H9 (cell line): Measurements from ENCODE around the gene RHOB. TPM values are rescaled to one million over a fixed set of nuclear protein-coding genes. Genes with fewer than 3 reads are reported as not detected.

Experiments
- DNase-seq: peaks from one replicate; pipeline ENCODE4 v3.0.0-alpha.2; 2017
- H2AFZ ChIP-seq: one replicate; pipeline ENCODE4 v1.6.1; 2013; ENCODE audit warnings: mild to moderate bottlenecking, low read length, control low read depth, moderate library complexity
- H2AK5ac ChIP-seq: 2 replicates; pipeline ENCODE4 v1.6.1; 2013; ENCODE audit warnings: low read length, control low read depth, mixed read lengths; ENCODE audit not compliant: insufficient read length
- H2BK120ac ChIP-seq: one replicate; pipeline ENCODE4 v1.6.1; 2013; ENCODE audit warnings: low read depth, mild to moderate bottlenecking, low read length, control low read depth, inconsistent platforms; ENCODE audit not compliant: poor library complexity, severe bottlenecking
- H2BK12ac ChIP-seq: 2 replicates; pipeline ENCODE4 v1.6.1; 2013; ENCODE audit warnings: low read length, control low read depth, mixed read lengths, low read depth; ENCODE audit not compliant: insufficient read length
- H2BK15ac ChIP-seq: 2 replicates; pipeline ENCODE4 v1.6.1; 2013; ENCODE audit warnings: low read depth, low read length, control low read depth
- H2BK20ac ChIP-seq: one replicate; pipeline ENCODE4 v1.6.1; 2013; ENCODE audit warnings: low read depth, mild to moderate bottlenecking, low read length, control low read depth, inconsistent platforms; ENCODE audit not compliant: poor library complexity, severe bottlenecking
- H2BK5ac ChIP-seq: 2 replicates; pipeline ENCODE4 v1.6.1; 2013; ENCODE audit warnings: low read length, control low read depth, mixed read lengths; ENCODE audit not compliant: insufficient read length
- H3K14ac ChIP-seq: 2 replicates; pipeline ENCODE4 v1.6.1; 2013; ENCODE audit warnings: low read length, control low read depth; ENCODE audit not compliant: insufficient read depth
- H3K18ac ChIP-seq: 2 replicates; pipeline ENCODE4 v1.6.1; 2013; ENCODE audit warnings: low read depth, mild to moderate bottlenecking, mixed read lengths, low read length, control low read depth; ENCODE audit not compliant: insufficient read length
- H3K23ac ChIP-seq: 2 replicates; pipeline ENCODE4 v1.6.1; 2013; ENCODE audit warnings: low read length, control low read depth, mixed read lengths, low read depth; ENCODE audit not compliant: insufficient read length
- H3K23me2 ChIP-seq: 2 replicates; pipeline ENCODE4 v1.6.1; 2013; ENCODE audit warnings: low read depth, mild to moderate bottlenecking, mixed read lengths, low read length, control low read depth; ENCODE audit not compliant: insufficient read length, poor library complexity, severe bottlenecking
- H3K27ac ChIP-seq: 2 replicates; pipeline ENCODE4 v1.5.1; 2013; ENCODE audit warnings: low read length, control low read depth, mixed read lengths, low read depth; ENCODE audit not compliant: insufficient read length
- H3K27me3 ChIP-seq: 2 replicates; pipeline ENCODE4 v1.6.1; 2013; ENCODE audit warnings: low read length, control low read depth, inconsistent platforms; ENCODE audit not compliant: insufficient read depth
- H3K4ac ChIP-seq: 2 replicates; pipeline ENCODE4 v1.6.1; 2013; ENCODE audit warnings: low read depth, mild to moderate bottlenecking, control low read depth, inconsistent platforms, low read length, moderate library complexity
- H3K4me1 ChIP-seq: 2 replicates; pipeline ENCODE4 v1.6.1; 2013; ENCODE audit warnings: low read length, control low read depth, inconsistent platforms; ENCODE audit not compliant: insufficient read depth
- H3K4me2 ChIP-seq: 2 replicates; pipeline ENCODE4 v1.6.1; 2013; ENCODE audit warnings: low read length, control low read depth, mixed read lengths; ENCODE audit not compliant: insufficient read length, insufficient read depth
- H3K56ac ChIP-seq: 2 replicates; pipeline ENCODE4 v1.6.1; 2013; ENCODE audit warnings: low read depth, mild to moderate bottlenecking, mixed read lengths, low read length, control low read depth; ENCODE audit not compliant: insufficient read length
- H3K79me1 ChIP-seq: 2 replicates; pipeline ENCODE4 v1.6.1; 2013; ENCODE audit warnings: low read depth, mild to moderate bottlenecking, moderate library complexity, low read length, control low read depth, inconsistent platforms; ENCODE audit not compliant: insufficient read depth, poor library complexity, severe bottlenecking
- H3K79me2 ChIP-seq: 2 replicates; pipeline ENCODE4 v1.6.1; 2013; ENCODE audit warnings: low read length, control low read depth, inconsistent platforms; ENCODE audit not compliant: insufficient read depth
- H3K9ac ChIP-seq: 2 replicates; pipeline ENCODE4 v1.6.1; 2013; ENCODE audit warnings: low read length, control low read depth, mixed read lengths; ENCODE audit not compliant: insufficient read length; ENCODE audit errors: extremely low read depth
- H3K9me3 ChIP-seq: one replicate; pipeline ENCODE4 v1.6.1; 2013; ENCODE audit warnings: low read depth, low read length, inconsistent platforms; ENCODE audit not compliant: control insufficient read depth
- H3T11ph ChIP-seq: one replicate; pipeline ENCODE4 v1.6.1; 2013; ENCODE audit warnings: mild to moderate bottlenecking, low read length, control low read depth, inconsistent platforms
- H4K20me1 ChIP-seq: one replicate; pipeline ENCODE4 v1.6.1; 2013; ENCODE audit not compliant: control insufficient read depth, insufficient read length, insufficient read depth
- H4K5ac ChIP-seq: 2 replicates; pipeline ENCODE4 v1.6.1; 2013; ENCODE audit warnings: low read depth, mild to moderate bottlenecking, mixed read lengths, low read length, control low read depth; ENCODE audit not compliant: insufficient read length
- H4K8ac ChIP-seq: replicated peaks from 2 replicates; pipeline ENCODE4 v1.6.1; 2013; ENCODE audit warnings: low read length, control low read depth, mixed read lengths, low read depth; ENCODE audit not compliant: insufficient read length
- H4K91ac ChIP-seq: 2 replicates; pipeline ENCODE4 v1.6.1; 2013; ENCODE audit warnings: low read depth, mild to moderate bottlenecking, moderate library complexity, mixed read lengths, low read length, control low read depth; ENCODE audit not compliant: insufficient read length
- H3K27ac Mint-ChIP-seq, 3 experiments: 2 replicates in 2 of 3; 3 replicates in 1 of 3; pipeline ENCODE4 v1.8.0; 2020 to 2021; ENCODE audit warnings: mixed read lengths in 3 of 3, mild to moderate bottlenecking in 1 of 3, moderate library complexity in 1 of 3
- H3K27me3 Mint-ChIP-seq: 2 replicates; pipeline ENCODE4 v1.8.0; 2021; ENCODE audit warnings: low read depth, mild to moderate bottlenecking, moderate library complexity, mixed read lengths
- H3K36me3 Mint-ChIP-seq, 3 experiments: 2 replicates in 2 of 3; 3 replicates in 1 of 3; pipeline ENCODE4 v1.8.0; 2020 to 2021; ENCODE audit warnings: low read depth in 3 of 3, mixed read lengths in 3 of 3; ENCODE audit not compliant: insufficient read depth in 1 of 3
- H3K4me1 Mint-ChIP-seq, 2 experiments: 2 replicates each; pipeline ENCODE4 v1.8.0; 2020; ENCODE audit warnings: mixed read lengths in 2 of 2
- H3K4me3 Mint-ChIP-seq, 2 experiments: 2 replicates in 1 of 2; 3 replicates in 1 of 2; pipeline ENCODE4 v1.8.0; 2020 to 2021; ENCODE audit warnings: mild to moderate bottlenecking in 2 of 2, mixed read lengths in 2 of 2, moderate library complexity in 1 of 2
- H3K9me3 Mint-ChIP-seq, 2 experiments: 2 replicates in 1 of 2; 3 replicates in 1 of 2; pipeline ENCODE4 v1.8.0; 2020; ENCODE audit warnings: mild to moderate bottlenecking in 2 of 2, mixed read lengths in 2 of 2, moderate library complexity in 1 of 2
- CTCF ChIP-seq: fragments of 200-600 bp; sonication (generic); conservative IDR thresholded peaks from 3 replicates; pipeline ENCODE4 v1.8.0; 2021; ENCODE audit warnings: antibody characterized with exemption, mild to moderate bottlenecking
- WGBS: extraction: QIAGEN DNeasy Blood & Tissue Kit; methylation state at CpG from one replicate; pipeline ENCODE4 v1.1.7; 2013; ENCODE audit warnings: missing lambda C conversion rate, low lambda C conversion rate, mixed read lengths; ENCODE audit not compliant: insufficient read length; ENCODE audit errors: extremely low coverage; 5-methylcytosine and 5-hydroxymethylcytosine counted together
- total RNA-seq: library from RNA; stranded (reverse); gene quantifications from 2 replicates; pipeline ENCODE4 v1.2.1, GENCODE V29; 2021

RHOB gene
- total RNA-seq, 1 experiment from 2014 or later = 10.3 TPM

- H3K27ac Mint-ChIP-seq = no peak overlapping the region
- H3K4me1 ChIP-seq = no peaks in the 10 kb centered on the region
- no peak for TF ChIP-seq CTCF
- H3K79me1 ChIP-seq = no peaks in the 10 kb centered on the region
- H2BK15ac ChIP-seq = no peak overlapping the region; the same call in 1 of the 2 replicates
- H3K27ac ChIP-seq = no peak overlapping the region
- peaks cover 2% of the 10 kb centered on the region for H3K27me3 Mint-ChIP-seq
- H2BK120ac ChIP-seq = no peak overlapping the region
- peaks cover 8 to 18% of the 10 kb centered on the region in 2 experiments; a peak in 3 of 4 replicates for H3K4me1 Mint-ChIP-seq
- no peak overlapping the region for H3T11ph ChIP-seq
- H2AK5ac ChIP-seq = no peak overlapping the region
- no peak overlapping the region for H3K4ac ChIP-seq
- no peak overlapping the region for H3K23ac ChIP-seq
- H4K20me1 ChIP-seq = no peaks in the 10 kb centered on the region
- H3K36me3 Mint-ChIP-seq = peaks cover 2 to 3% (median 3%) of the 10 kb centered on the region in 3 experiments; a peak in 4 of 7 replicates
- no peaks in the 10 kb centered on the region for H3K9me3 ChIP-seq
- no CpG with 5 or more reads among the region's 3 CpGs for WGBS
- H2AFZ ChIP-seq = no peak overlapping the region
- no peak overlapping the region for H4K5ac ChIP-seq
- no peaks in the 10 kb centered on the region for H3K27me3 ChIP-seq
- H4K8ac ChIP-seq = no peak overlapping the region
- H4K91ac ChIP-seq = no peak overlapping the region
- no peak overlapping the region for H3K56ac ChIP-seq
- peak; percentile 42 for DNase-seq
- H3K4me3 Mint-ChIP-seq = no peak overlapping the region
- H3K9me3 Mint-ChIP-seq = peaks cover 2 to 3% of the 10 kb centered on the region in 2 experiments
- H2BK20ac ChIP-seq = no peak overlapping the region
- no peak overlapping the region for H3K9ac ChIP-seq
- no peak overlapping the region for H2BK12ac ChIP-seq
- no peaks in the 10 kb centered on the region for H3K23me2 ChIP-seq
- no peak overlapping the region for H3K14ac ChIP-seq
- no peak overlapping the region for H3K4me2 ChIP-seq
- no peak overlapping the region for H3K18ac ChIP-seq
- H2BK5ac ChIP-seq = no peak overlapping the region
- no peaks in the 10 kb centered on the region for H3K79me2 ChIP-seq
Observed at GRCh38 chr2:20414806-20415205, 32.1 kb upstream of the RHOB start.
